Stimulated activated CD8-positive, alpha-beta memory T cell treated with anti-CD3 and anti-CD28 coated beads, Interleukin-15, amount 100 ng/mL, for 1 hour (primary cell): ENCODE measurements around the gene AMTN.
"Not testable (repeated sequence)": the region's sequence is repeated elsewhere in the genome, so short reads cannot be mapped to it uniquely, and the experiment has no call there.

Source experiments
- DNase-seq: peaks from one replicate; pipeline ENCODE4 v3.0.0-alpha.2; 2020; ENCODE audit warnings: low read depth

Gene AMTN, protein sequence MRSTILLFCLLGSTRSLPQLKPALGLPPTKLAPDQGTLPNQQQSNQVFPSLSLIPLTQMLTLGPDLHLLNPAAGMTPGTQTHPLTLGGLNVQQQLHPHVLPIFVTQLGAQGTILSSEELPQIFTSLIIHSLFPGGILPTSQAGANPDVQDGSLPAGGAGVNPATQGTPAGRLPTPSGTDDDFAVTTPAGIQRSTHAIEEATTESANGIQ

GRCh38 chr4:70518269-70518668 is at the start of gene AMTN:
Gene AMTN, plus strand, starts transcription at chr4:70518569. Its CDS starts 209 bp downstream, at chr4:70518778.
- DNase-seq: no peak

- no peak for DNase-seq
Measured at GRCh38 chr4:70471897-70472296, 46.5 kb upstream of the AMTN start, which contains the start of gene MUC7. Gene MUC7, plus strand, starts transcription at chr4:70472197. Its CDS starts 1,825 bp downstream, at chr4:70474022.

DNA sequence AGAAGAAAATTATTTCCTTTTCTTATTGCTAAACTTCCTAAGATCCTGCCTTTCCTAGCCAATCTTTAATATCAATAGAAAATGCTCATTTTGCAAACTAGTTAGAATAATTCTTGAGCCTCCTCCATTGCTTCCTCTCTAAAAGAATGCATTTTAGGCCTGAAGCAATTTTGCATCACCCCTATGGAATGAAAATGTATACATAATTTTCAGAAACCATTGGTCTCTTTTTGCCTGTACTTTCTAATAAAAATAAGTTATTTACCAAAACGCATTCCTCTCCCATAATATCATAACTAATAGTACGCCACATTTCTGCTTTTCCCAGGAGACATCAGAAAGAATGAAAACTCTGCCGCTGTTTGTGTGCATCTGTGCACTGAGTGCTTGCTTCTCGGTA is 44.7 kb upstream of the AMTN start:
- DNase-seq: no peak

DNA sequence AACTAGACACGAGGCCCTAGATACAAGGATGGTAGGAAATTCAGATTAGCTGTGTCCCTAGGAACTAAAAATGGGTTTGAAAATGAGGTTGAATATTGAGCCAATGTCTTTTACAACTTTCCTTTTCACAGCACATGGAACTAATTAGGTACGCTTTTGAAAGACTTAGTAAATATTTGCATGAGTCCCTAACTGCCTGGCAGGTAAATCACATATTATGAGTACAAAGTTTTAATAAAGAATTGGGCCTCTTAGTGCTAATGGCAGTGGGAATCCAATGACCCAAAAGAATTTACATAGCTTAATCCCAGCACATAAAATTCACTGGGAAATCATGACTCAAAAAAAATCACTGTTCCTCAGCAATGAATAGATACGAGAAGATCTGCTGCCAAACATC is 29.6 kb upstream of the AMTN start:
- DNase-seq: no peak

DNA sequence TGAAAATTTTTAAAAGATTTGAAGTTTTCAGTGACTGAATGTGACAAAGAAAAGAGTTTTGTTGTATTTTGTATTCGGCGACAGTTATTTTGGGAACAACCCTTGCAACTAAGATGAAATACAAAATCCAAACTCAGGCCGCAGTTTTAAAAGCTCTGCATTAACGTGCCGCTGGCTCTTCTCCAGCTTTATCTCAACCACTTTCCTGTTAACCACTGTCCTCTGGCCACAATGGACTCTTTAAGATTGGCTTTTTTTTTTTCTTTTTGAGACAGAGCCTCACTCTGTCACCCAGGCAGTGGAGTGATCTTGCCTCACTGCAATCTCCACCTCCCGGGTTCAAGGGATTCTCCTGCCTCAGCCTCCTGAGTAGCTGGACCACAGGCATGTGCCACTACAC is 22.1 kb upstream of the AMTN start:
- DNase-seq: no peak

GRCh38 chr4:70501838-70502237 is 16.5 kb upstream of the AMTN start:
- DNase-seq: not testable (repeated sequence)

DNA sequence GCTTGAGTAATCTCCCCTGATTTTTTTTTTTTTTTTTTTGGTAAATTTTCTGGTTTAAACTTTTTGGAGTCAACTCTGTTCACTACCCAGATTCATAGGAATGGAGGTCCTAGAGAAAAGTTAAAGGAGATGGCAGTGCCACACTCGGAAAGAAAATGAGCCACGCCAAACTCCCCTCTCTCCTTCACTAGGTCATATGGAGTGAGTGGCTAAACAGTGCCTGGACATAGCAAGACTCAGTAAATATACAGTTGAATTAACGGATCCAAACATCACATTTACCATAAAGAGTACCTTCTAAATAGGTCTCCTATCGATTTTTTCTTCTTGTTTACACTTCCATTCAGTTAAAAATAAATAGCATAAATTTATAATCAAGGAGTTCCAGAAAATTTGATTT is 13.6 kb upstream of the AMTN start:
- DNase-seq: no peak

DNA sequence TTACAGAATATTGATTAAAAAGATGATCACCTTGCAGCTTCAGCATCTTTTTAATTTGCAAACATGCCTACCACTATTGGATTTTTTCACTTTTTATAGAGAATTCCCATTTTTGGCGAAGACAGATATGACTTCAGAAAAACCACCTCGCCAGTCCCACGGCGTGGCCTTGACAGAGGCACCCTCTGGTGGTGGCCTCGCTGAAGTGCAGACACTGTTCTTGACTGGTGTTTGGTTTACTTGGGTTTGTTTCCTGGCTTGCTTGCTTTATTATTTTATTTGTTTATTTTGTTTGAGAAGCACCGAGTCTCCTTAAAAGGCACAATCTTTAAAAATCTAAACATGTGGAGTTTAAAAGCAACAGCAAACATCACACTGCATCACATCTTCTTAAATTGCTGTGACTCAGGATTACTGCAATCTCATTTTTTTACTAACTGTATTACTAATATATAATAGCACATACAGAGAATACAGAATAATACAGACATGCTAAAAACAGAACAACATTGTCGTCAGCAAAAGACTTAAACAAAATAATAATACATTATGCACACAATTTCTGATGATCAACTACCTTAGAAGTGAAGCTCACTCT is 13.1 kb upstream of the AMTN start:
- peak; percentile 21 for DNase-seq

DNA sequence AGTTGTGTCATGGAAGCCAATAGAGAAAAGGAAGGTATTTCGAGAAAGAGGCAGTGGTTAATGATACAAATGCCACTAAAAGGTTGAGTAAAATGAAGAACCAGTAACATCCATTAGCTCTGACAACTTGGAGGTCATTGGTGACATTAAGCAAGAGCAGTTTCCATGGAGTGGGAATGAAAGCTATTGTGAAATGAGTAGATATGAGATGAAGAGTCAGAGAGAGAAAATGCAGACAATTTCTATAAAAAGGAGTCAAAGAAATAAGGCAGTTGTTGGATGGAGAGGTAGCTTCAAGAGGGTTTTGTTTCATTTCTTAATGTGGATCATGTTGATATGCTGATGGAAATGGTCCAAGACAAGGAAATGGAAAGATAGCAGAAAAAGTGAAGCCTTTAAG is 9.6 kb upstream of the AMTN start:
- no peak for DNase-seq

- no peak for DNase-seq
Measured at GRCh38 chr4:70511365-70511764, 7.0 kb upstream of the AMTN start.

GRCh38 chr4:70515367-70516250 is 2.8 kb upstream of the AMTN start:
- DNase-seq: no peak

GRCh38 chr4:70518716-70519115 is 347 bp downstream of the AMTN start:
- no peak for DNase-seq

DNA sequence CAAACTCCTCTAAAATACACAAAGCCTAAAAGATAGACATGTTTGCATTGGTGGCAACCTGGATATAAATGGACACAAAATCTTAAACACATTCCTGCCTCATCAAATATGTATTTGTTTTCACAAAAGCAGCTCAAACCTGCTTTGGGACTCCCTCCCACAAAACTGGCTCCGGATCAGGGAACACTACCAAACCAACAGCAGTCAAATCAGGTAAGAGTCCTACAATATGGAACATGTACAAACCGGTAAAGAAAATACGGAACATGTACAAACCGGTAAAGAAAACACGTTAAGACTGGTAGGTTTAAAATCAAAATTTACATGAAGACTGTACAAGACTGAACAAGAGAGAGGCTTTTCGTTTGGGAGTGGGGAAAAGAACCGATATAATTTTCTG is 4.3 kb downstream of the AMTN start:
- no peak for DNase-seq

GRCh38 chr4:70530997-70531396 is 12.6 kb downstream of the AMTN start:
- DNase-seq: no peak

DNA sequence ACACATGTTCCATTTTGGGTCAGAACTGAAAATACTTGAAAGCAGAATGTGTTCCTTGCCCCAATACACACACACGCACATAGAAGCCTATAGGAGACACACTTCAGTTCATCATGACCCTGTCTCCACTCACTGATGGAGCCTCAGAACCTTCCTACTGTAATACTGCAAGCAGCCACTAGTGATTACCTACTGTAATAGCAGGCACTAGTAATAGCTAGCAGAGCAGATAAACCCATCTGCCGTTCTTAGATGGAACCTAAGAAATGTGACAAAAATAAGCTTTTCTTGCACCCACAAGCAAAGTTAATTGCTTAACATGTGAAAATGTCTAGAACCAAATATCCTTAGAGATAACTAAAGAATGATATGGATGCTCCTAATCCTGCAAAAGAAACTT is 13.6 kb downstream of the AMTN start:
- no peak for DNase-seq

DNA sequence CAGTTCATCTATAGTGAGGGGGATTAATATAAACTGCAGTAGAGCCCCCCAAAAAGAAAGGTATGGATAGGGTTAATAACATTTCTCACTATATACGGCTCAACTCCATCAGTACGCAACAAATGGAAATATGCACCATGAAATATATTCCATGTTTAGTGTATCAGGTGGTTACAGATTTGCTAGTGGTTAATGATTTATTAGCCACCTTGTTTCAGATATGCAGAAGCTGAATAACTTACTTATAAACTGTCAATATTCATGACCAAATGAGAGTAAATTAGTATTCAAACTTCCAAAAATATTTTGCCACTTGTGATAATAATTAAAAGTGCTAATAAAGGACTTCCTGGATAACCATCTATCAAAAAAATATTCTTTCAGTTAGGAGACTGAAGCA is 14.8 kb downstream of the AMTN start:
- no peak for DNase-seq

- DNase-seq: no peak
Measured at GRCh38 chr4:70533791-70534190, 15.4 kb downstream of the AMTN start.

DNA sequence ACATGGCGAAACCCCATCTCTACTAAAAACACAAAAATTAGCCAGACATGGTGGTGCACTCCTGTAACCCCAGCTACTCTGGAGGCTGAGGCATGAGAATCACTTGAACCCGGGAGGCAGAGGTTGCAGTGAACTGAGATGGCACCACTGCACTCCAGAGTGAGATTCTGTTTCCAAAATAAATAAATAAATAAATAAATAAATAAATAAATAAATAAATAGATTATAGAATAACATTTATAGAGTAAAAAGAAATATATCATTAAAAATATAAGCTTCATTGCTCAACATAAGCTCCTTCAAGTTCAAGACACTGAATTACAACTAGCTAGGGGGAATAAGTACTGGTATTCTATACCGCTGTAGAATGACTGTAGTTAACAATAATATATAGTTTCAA is 16.5 kb downstream of the AMTN start:
- DNase-seq: not testable (repeated sequence)

- DNase-seq: no peak
Measured at GRCh38 chr4:70538869-70539268, 20.5 kb downstream of the AMTN start.

DNA sequence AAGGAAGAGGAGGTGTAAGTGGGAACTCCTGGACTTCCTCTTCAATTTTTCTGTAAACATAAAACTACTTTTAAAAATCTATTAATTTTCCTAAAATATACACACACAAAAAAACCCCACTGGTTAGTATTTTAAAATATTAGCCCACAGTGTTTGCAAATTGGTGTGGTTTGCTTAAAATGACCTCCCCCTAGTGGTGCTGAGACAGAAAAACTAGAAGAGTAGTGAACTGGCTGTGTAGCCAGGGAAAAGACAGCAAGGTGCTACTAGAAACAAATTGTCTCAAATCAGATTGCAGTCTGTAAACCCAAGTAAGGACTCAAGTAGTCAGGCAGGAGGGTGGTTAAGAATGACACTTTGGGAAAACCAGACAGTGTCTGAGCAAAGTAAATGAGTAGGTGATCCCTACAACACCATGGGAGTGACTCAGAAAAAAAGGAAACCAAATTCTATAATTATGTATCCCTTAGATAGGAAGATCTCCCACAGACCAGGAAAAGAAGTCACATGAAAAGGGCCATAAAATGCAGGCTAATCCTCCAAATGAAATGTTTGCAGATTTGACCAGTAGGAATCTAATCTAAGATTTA is 26.0 kb downstream of the AMTN start:
- no peak for DNase-seq

- DNase-seq: no peak
Measured at GRCh38 chr4:70556856-70557255, 38.5 kb downstream of the AMTN start.

DNA sequence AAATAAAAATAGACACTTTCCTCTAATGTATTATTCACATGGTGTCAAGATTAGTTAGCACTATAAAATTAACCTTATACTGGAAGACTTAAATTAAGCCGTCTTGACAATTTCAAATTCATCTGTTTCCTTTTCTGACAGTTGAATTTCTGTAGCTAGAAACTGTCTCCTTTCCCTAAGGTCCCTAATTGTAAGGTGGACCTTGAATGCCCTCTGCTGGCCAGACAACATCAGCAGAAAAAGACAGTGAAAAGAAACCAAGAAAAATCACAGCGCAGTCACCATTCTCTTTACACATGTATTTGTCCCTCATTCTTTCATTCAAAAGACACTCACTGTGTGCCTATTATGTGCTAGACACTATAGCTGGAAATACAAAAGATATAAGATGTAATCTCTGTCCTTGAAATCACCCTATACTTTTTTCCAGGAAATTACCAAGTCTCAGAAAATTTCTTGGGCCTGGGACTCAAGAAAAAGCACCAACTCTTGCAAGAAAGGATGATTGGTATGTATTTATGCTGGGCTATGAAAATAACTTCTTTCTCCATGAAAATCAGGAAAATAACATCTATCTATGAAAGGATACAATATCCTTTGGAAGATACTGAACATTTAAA is 41.0 kb downstream of the AMTN start:
- peak; percentile 14 for DNase-seq
